GM12873 (cell line): ENCODE data around the gene CDKAL1.

Source experiments
- TF ChIP-seq, protein P1 (sequence below): IDR thresholded peaks from 2 replicates; pipeline ENCODE4 v1.5.1; 2012; ENCODE audit warnings: low read depth, mild to moderate bottlenecking, moderate library complexity, low read length, control low read depth; ENCODE audit not compliant: insufficient read depth; ENCODE audit errors: missing control alignments

The CDKAL1 gene

GRCh38 chr6:20808924-20809323, 274.7 kb downstream of the CDKAL1 start:
- TF ChIP-seq, protein P1, sequence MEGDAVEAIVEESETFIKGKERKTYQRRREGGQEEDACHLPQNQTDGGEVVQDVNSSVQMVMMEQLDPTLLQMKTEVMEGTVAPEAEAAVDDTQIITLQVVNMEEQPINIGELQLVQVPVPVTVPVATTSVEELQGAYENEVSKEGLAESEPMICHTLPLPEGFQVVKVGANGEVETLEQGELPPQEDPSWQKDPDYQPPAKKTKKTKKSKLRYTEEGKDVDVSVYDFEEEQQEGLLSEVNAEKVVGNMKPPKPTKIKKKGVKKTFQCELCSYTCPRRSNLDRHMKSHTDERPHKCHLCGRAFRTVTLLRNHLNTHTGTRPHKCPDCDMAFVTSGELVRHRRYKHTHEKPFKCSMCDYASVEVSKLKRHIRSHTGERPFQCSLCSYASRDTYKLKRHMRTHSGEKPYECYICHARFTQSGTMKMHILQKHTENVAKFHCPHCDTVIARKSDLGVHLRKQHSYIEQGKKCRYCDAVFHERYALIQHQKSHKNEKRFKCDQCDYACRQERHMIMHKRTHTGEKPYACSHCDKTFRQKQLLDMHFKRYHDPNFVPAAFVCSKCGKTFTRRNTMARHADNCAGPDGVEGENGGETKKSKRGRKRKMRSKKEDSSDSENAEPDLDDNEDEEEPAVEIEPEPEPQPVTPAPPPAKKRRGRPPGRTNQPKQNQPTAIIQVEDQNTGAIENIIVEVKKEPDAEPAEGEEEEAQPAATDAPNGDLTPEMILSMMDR = no peak

DNA sequence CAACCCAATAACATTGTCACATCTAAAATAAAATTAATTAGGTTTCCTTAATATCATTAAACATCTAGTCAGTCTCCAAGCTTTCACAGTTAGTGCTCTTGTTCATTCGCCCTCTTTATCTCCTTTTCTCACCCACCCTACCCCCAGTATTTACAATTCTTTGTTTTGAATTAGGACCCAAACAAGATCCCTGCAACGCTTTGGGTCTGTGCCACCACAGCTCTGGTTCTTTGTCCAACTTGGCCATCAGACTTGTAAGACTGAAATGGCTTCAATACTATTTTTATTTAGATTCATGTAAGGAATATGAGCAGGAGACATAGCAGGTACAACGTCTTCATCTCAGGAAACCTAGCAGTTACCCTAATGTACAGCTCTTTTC, 276.5 kb downstream of the CDKAL1 start:
- TF ChIP-seq, protein P1 = no peak

DNA sequence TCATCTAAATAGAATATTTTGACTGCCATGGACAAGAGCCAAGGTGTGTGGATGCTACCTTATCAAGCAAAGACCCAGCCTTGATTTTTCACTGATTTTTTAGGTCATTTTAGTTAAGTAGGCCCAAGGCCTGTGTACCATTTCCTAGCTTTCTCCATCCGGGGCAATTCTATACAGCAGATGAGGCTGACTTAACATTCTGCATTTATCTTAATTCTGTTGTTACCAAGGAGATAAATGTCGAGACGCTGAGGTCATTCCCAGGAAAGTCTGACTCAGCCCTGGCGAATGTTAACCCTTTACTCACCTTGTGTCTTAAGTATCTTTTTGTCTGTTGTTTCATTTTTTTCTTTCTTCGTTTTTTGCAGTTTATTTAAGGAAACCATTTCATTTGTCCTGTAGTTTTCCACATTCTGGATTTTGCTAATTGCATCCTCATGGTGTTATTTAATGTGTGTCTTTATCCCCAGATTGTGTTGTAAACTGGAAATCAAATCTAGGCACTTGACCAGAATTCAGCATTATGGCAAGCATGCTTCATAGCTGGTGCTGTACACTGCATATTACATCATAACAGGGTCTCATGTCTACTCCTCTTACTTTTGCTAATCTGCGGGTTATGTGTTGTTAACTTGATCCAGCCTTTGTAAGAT, 277.0 kb downstream of the CDKAL1 start:
- TF ChIP-seq, protein P1 = no peak

DNA sequence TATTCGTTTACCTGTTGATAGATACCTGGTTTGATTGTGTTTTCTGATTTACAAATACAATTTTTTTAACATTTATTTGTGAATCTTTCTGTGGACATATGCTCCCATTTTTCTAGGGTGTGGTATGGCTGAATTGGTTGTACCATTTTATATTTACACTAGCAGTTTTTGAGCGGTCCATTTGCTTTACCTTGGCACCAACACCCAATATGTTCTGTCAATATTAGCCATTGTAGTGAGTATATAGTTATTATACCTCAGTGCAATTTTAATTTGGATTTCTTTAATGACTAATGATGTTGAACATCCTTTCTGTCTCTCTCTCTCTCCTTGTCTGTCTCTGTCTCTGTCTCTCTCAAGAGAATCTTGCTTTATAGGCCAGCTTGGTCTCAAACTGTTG, 278.5 kb downstream of the CDKAL1 start:
- TF ChIP-seq, protein P1 = no peak

DNA sequence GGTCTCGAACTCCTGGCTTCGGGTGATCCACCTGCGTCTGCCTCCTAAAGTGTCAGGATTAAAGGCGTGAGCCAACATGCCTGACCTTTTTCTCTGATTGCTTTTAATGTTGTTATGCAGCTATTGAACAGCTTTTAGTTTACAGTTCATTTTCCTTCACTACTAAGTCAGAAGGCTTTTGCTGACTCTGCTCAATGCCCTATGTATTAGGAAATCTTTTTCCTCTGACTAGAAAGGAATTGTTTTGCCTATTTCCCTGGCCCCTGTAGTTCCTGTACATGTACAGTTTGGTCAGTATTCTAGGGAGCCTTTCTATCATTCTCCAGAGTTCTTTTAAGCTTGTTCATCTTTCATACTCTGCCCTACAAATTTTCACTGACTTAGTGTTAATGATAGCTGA, 280.2 kb downstream of the CDKAL1 start:
- TF ChIP-seq, protein P1 = no peak

- TF ChIP-seq, protein P1 = no peak
These were observed 281.9 kb downstream of the CDKAL1 start for GRCh38 chr6:20816126-20816525.

- TF ChIP-seq, protein P1 = no peak
These were observed 283.6 kb downstream of the CDKAL1 start for GRCh38 chr6:20817806-20818320.
